Astrocyte (in vitro differentiated cells and primary cell): ENCODE data around the gene FOLR1. TPM values are rescaled to one million over a fixed set of nuclear protein-coding genes. Genes with fewer than 3 reads are reported as not detected.

Experiments
- DNase-seq: peaks from one replicate; pipeline ENCODE4 v3.0.0-alpha.2; 2010; ENCODE audit warnings: low read depth
- FAIRE-seq: peaks from 2 replicates; lab custom pipeline; 2011; peaks lifted over from hg19 to GRCh38; lab: Jason Lieb, UNC
- H2AFZ ChIP-seq: 2 replicates; pipeline ENCODE4 v1.6.0; 2012; ENCODE audit warnings: low read depth, low read length, inconsistent platforms
- H3K27ac ChIP-seq: 2 replicates; pipeline ENCODE4 v1.5.1; 2011; ENCODE audit warnings: low read depth, low read length, inconsistent platforms
- H3K27me3 ChIP-seq: 2 replicates; pipeline ENCODE4 v1.6.0; 2011; ENCODE audit warnings: low read length, inconsistent platforms; ENCODE audit not compliant: insufficient read depth
- H3K36me3 ChIP-seq: 2 replicates; pipeline ENCODE4 v1.5.1; 2011; ENCODE audit warnings: low read length, inconsistent platforms; ENCODE audit not compliant: insufficient read depth
- H3K4me1 ChIP-seq: 2 replicates; pipeline ENCODE4 v1.5.1; 2011; ENCODE audit warnings: low read length, inconsistent platforms; ENCODE audit not compliant: insufficient read depth
- H3K4me2 ChIP-seq: 2 replicates; pipeline ENCODE4 v1.6.0; 2012; ENCODE audit warnings: low read length, inconsistent platforms
- H3K4me3 ChIP-seq: 2 replicates; pipeline ENCODE4 v1.5.1; 2011; ENCODE audit warnings: low read depth, mild to moderate bottlenecking, low read length, inconsistent platforms; ENCODE audit not compliant: insufficient read depth
- H3K79me2 ChIP-seq: 2 replicates; pipeline ENCODE4 v1.6.0; 2012; ENCODE audit warnings: mild to moderate bottlenecking, low read length, inconsistent platforms; ENCODE audit not compliant: insufficient read depth
- H3K9ac ChIP-seq: 2 replicates; pipeline ENCODE4 v1.6.0; 2012; ENCODE audit warnings: mild to moderate bottlenecking, low read length, inconsistent platforms
- H3K9me3 ChIP-seq: 2 replicates; pipeline ENCODE4 v1.5.1; 2012; ENCODE audit warnings: low read depth, mild to moderate bottlenecking, low read length, inconsistent platforms; ENCODE audit not compliant: insufficient read depth
- H4K20me1 ChIP-seq: 2 replicates; pipeline ENCODE4 v1.6.0; 2012; ENCODE audit warnings: low read length, inconsistent platforms; ENCODE audit not compliant: insufficient read depth
- H3K27ac Mint-ChIP-seq: one replicate; pipeline ENCODE4 v1.8.0; 2021; ENCODE audit warnings: mild to moderate bottlenecking, mixed read lengths; ENCODE audit not compliant: unreplicated experiment
- H3K27me3 Mint-ChIP-seq: one replicate; pipeline ENCODE4 v1.8.0; 2021; ENCODE audit warnings: low read depth, mixed read lengths; ENCODE audit not compliant: unreplicated experiment
- H3K36me3 Mint-ChIP-seq: one replicate; pipeline ENCODE4 v1.8.0; 2021; ENCODE audit warnings: low read depth, mixed read lengths; ENCODE audit not compliant: unreplicated experiment
- H3K4me1 Mint-ChIP-seq: one replicate; pipeline ENCODE4 v1.8.0; 2021; ENCODE audit warnings: low read depth, mixed read lengths; ENCODE audit not compliant: unreplicated experiment
- H3K4me3 Mint-ChIP-seq: one replicate; pipeline ENCODE4 v1.8.0; 2021; ENCODE audit warnings: mild to moderate bottlenecking, moderate library complexity, mixed read lengths; ENCODE audit not compliant: unreplicated experiment
- H3K9me3 Mint-ChIP-seq: one replicate; pipeline ENCODE4 v1.8.0; 2021; ENCODE audit warnings: mild to moderate bottlenecking, mixed read lengths; ENCODE audit not compliant: unreplicated experiment
- EZH2 ChIP-seq: IDR thresholded peaks from 2 replicates; pipeline ENCODE4 v1.6.1; 2012; ENCODE audit warnings: mild to moderate bottlenecking, low read length, inconsistent platforms; ENCODE audit not compliant: insufficient read depth
- total RNA-seq: library from RNA; stranded (reverse); gene quantifications from 2 replicates; pipeline ENCODE4 v1.2.1, GENCODE V29; 2021
- TF ChIP-seq, protein P1 (sequence below): IDR thresholded peaks from 2 replicates; pipeline ENCODE4 v1.5.1; 2011; ENCODE audit warnings: low read depth, mild to moderate bottlenecking, inconsistent platforms, low read length, moderate library complexity; ENCODE audit not compliant: insufficient read depth

FOLR1 gene
- total RNA-seq, 1 donor from 2014 or later: 3.2 TPM

DNA sequence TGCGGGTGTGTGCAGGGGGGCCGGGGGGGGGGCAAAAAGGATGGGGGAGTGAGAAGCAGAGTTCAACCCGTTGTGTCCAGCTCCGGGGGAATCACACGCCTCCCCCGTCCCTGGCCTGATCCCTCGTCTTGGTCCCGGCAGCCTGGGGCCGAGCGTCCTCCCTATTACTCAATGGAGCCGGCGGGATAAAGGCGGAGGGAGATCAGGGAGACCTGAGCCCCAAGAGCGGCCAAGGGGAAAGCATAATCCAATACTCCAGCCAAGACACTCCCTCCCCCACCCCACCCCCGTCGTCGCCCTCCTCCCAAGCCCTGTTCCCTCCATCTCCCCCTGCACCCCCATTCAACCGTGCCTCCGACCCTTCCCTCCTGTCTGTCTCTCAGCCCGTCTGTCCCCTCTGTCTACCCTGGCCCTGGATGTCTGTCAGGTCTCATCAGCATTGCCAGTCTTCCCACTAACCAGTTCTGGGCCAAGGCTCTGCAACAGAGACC, 49.4 kb downstream of the FOLR1 start:
- Mint-ChIP-seq H3K4me1 (peaks cover 15% of the 10 kb centered on the region), H3K36me3 (peaks cover 10% of the 10 kb centered on the region), H3K27ac (no peak overlapping the region), H3K27me3 (peaks cover 40% of the 10 kb centered on the region), H3K9me3 (peaks cover 17% of the 10 kb centered on the region), H3K4me3 (no peak overlapping the region)
- Histone ChIP-seq H3K36me3 (peaks cover under 1% of the 10 kb centered on the region), H3K27ac (no peak overlapping the region), H2AFZ (no peak overlapping the region), H3K9me3 (no peaks in the 10 kb centered on the region), H4K20me1 (peaks cover 37% of the 10 kb centered on the region), H3K4me2 (peak overlapping the region; percentile 85), H3K79me2 (no peaks in the 10 kb centered on the region), H3K4me1 (peaks cover 26% of the 10 kb centered on the region), H3K9ac (no peak overlapping the region), H3K4me3 (no peak overlapping the region), H3K27me3 (peaks cover 57% of the 10 kb centered on the region)
- FAIRE-seq (no peak), DNase-seq (no peak)
- TF ChIP-seq, protein P1, sequence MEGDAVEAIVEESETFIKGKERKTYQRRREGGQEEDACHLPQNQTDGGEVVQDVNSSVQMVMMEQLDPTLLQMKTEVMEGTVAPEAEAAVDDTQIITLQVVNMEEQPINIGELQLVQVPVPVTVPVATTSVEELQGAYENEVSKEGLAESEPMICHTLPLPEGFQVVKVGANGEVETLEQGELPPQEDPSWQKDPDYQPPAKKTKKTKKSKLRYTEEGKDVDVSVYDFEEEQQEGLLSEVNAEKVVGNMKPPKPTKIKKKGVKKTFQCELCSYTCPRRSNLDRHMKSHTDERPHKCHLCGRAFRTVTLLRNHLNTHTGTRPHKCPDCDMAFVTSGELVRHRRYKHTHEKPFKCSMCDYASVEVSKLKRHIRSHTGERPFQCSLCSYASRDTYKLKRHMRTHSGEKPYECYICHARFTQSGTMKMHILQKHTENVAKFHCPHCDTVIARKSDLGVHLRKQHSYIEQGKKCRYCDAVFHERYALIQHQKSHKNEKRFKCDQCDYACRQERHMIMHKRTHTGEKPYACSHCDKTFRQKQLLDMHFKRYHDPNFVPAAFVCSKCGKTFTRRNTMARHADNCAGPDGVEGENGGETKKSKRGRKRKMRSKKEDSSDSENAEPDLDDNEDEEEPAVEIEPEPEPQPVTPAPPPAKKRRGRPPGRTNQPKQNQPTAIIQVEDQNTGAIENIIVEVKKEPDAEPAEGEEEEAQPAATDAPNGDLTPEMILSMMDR: no peak
- TF ChIP-seq EZH2: no peak

DNA sequence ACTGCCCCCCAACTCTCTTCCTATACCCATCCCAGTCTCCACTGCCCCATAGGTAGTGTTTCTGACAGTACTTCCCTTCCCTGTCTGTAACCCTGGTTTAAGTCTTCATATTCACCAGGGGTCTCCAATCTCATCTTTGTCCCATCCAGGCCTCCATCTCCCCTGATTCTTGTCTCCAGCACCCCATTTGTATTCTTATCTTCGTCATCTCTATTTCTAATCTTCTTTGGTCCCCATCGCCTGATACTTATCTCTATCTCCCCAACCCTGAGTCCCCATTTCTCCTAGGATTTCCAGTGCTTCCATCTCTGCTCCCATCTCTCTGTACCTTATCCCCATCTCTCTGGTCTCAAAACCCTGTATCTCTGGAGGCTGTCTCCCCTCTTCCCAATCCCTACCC, 50.2 kb downstream of the FOLR1 start:
- peaks cover 40% of the 10 kb centered on the region for H3K27me3 Mint-ChIP-seq
- no peak overlapping the region for H3K4me2 ChIP-seq

More for the DNA sequence above, 50.2 kb downstream of the FOLR1 start:
- Mint-ChIP-seq H3K4me1 (peaks cover 11% of the 10 kb centered on the region), H3K9me3 (peaks cover 17% of the 10 kb centered on the region), H3K36me3 (peaks cover 4% of the 10 kb centered on the region), H3K4me3 (no peak overlapping the region), H3K27ac (peak overlapping the region; percentile 66)
- Histone ChIP-seq H2AFZ (no peak overlapping the region), H3K9me3 (no peaks in the 10 kb centered on the region), H3K4me3 (no peak overlapping the region), H3K27me3 (peaks cover 65% of the 10 kb centered on the region), H3K27ac (no peak overlapping the region), H4K20me1 (peaks cover 29% of the 10 kb centered on the region), H3K9ac (no peak overlapping the region), H3K4me1 (peaks cover 26% of the 10 kb centered on the region), H3K36me3 (no peaks in the 10 kb centered on the region), H3K79me2 (no peaks in the 10 kb centered on the region)
- DNase-seq: no peak
- FAIRE-seq: no peak
- TF ChIP-seq, protein P1: no peak
- no peak for TF ChIP-seq EZH2
